Activated naive CD8-positive, alpha-beta T cell treated with anti-CD3 and anti-CD28 coated beads, Interleukin-2, amount 50 U/mL, for 16 hours (primary cell): ENCODE data around the gene DDX54.
A peak's percentile ranks its signal among the peaks of the same experiment; 100 is the strongest.

ENCODE experiments used
- DNase-seq: peaks from one replicate; pipeline ENCODE4 v3.0.0-alpha.2; 2020; ENCODE audit warnings: low read depth, low spot score

The DDX54 gene

GRCh38 chr12:113185180-113186032, at the start of gene DDX54, which contains the start of gene RITA1:
Gene DDX54 (minus strand): TSS chr12:113185478. CDS start chr12:113185451, 27 bp downstream.
Gene RITA1 (plus strand): TSS chr12:113185721. CDS start chr12:113186747, 1,026 bp downstream.
- DNase-seq = peak; percentile 61

- no peak for DNase-seq
Measured at GRCh38 chr12:113234483-113234882, 49.2 kb upstream of the DDX54 start.

GRCh38 chr12:113233967-113234366, 48.7 kb upstream of the DDX54 start:
- DNase-seq = no peak

DNA sequence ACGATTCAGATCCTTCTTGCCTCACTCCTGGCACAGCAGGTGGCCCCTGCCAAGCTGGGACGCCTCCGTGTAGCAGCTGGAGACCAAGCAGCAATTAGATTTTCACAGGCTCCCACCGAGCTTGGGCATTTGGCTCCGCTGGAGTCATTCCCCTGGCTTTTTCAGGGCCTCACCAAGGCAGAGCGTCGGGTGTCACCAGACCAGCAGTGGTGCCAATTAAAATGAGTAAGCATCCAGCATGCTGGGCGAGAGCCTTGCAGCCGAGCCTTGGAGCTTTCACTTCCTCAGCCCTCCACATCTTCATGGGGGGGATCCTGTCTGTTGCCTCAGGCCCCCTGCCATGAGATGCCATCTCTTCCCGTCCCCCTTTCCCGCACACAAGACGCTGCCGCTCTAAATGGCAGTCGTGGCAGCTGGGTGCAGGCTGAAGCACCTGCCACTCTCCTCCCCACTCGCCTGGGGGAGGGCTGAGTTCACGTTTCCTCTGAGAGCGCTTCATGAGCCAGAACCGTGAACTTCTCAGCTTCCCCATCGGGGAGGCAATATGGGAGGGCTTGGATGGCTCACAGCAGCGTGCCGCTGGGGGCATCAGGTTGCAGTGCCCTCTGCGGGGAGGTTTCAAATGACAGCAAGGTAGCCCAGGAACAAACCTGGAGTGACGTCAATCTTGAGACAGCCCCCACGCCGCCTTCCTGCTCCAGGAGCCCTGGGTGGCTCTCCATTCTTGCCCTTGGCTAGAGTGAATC, 47.7 kb upstream of the DDX54 start:
- DNase-seq = peak; percentile 21

- DNase-seq = no peak
Measured at GRCh38 chr12:113232089-113232839, 47.0 kb upstream of the DDX54 start.

- DNase-seq = no peak
Measured at GRCh38 chr12:113231235-113232088, 46.2 kb upstream of the DDX54 start.

GRCh38 chr12:113230315-113231234, 45.3 kb upstream of the DDX54 start:
- DNase-seq = no peak

GRCh38 chr12:113228394-113229028, 43.2 kb upstream of the DDX54 start:
- DNase-seq = no peak

DNA sequence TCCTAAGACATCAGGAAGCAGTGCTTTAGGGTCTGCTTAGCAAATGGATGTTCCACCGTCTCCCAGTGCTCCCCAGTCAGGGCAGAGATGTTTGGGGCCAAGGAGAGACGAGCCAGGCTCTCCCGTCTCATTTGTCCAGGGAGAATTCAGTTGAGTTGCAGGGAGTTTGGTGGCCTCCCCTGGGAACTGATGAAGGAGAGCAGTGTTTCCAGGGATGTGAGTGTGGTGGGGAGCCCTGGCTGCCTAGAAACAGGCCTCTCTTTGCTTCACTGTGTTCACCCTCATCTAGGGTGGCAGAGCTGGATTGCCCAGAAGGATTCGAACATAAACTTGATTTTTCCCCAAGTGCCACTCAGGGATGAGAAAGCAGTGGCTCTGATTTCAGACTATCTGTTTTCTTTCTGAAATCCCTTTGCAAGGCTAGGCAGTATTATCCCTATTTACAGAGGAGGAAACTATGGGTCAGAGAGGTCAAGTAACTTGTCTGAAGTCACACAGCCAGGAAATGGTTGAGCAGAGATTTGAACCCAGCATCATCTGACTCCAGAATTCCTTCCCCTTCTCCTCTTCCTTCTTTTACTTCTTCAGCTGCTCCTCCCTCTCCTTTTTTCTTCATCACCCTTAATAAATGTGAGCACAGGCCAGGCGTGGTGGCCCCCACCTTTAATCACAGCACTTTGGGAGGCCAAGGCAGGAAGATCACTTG, 42.6 kb upstream of the DDX54 start:
- no peak for DNase-seq

DNA sequence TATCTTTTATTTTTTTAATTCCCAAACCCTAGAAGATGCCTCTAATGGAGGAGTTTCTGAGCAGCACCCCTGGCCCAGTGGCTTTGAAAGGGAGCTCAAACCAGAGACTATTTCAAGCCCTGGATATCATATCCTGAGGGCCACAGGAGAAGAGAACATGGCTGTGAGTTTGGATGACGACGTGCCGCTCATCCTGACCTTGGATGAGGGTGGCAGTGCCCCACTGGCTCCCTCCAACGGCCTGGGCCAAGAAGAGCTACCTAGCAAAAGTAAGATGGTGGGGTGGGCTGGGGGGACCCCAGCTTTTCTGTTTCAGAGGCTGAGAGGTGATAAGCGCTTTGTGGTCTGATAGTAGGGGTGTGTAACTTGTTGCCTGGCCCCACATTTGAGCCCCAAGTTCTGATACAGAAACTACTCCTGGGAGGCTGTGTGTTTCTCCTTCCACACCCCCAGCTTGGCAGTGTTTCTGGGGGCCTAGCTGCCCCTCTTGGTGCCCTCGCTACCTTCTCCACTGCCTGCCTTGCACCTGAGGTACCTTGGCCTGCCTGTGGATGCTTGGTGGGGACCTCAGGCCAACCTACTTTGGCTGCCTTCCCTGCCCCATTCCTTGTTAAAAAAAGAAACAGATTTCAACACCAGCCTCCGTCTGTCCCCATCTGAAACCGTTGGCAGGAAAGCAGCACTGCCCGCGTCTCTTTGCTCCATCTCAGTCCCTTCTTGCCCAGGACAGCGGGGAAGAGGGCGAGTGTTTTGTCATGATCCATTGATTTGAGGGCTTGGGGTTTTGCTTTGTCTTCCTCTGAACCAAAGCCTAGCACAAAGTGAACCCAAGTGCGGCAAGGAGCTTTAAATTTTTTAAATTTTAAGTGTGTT, 41.7 kb upstream of the DDX54 start:
- no peak for DNase-seq

GRCh38 chr12:113224955-113225354, 39.7 kb upstream of the DDX54 start:
- no peak for DNase-seq

DNA sequence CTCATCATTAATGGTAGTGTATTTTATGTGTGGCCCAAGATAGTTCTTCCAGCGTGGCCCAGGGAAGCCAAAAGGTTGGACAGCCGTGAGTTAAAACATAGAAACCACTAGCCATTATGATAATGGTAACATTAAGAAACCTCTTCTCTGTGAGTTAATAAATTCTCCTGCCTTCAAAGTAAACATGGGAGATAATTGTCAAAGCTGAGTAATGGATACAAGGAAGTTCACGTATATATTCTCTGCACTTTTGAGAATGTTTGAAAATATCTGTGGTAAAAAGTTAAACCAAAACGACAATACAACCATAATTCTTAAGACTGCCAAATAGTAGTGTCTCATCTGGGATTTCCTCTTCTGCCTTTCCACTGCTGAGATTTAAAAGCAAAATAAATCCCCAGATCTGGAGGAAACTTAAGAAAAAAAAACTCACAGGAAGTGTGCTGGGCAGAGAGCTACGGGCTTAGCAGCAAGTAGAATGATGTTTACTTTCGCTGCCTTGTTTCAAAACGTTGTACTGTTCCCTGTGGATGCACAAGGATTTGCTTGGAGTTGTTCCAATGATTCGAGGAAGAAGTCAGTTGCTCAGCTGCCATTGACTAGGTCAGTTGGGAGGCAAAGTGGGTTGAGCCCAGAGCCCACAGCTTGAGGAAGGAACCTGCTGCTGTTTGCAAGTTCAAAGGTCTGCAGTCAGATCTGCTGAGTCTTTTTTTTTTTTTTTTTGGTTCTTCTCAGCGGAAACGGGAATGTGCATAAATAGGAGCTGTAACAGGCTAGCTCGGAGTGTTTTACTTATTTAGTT, 37.7 kb upstream of the DDX54 start:
- DNase-seq = no peak

DNA sequence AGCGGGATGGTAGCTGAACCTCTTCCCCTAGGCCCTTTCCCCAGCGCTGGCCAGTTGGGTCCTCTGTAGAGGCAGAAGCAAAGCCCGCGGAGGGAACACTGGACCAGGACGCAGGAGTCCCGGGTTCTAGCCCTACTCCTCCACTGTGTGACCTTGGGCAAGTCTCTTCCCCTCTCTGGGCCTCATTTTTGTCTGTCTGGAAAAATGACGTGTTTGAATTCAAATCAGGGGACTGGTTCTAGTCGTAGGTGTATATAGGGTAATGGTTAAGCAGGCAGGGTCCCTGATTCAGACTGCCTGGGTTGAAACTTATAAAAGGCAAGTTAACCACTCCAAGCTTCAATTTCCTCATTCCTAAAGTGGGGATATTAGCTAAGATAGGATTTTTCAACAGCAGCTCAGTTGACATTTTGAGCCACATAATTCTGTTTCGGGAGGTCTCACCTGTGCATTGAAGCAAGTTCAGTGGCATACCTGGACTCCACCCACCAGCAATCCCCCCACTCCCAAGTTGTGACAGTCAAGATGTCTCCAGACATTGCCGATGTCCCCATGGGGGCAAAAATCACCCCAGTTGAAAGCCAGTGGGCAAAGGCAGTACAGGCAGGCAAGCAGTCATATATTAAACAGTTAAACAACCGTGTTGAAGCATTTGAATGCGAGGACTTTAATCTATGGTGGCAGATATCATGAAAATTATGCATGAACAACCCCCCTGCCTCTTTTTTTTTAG, 36.9 kb upstream of the DDX54 start:
- DNase-seq = no peak

GRCh38 chr12:113221181-113221996, 36.1 kb upstream of the DDX54 start, which contains the start of gene TPCN1:
Gene TPCN1 (plus strand): TSS chr12:113221464. CDS start chr12:113226853, 5,389 bp downstream.
- DNase-seq = peak; percentile 98

DNA sequence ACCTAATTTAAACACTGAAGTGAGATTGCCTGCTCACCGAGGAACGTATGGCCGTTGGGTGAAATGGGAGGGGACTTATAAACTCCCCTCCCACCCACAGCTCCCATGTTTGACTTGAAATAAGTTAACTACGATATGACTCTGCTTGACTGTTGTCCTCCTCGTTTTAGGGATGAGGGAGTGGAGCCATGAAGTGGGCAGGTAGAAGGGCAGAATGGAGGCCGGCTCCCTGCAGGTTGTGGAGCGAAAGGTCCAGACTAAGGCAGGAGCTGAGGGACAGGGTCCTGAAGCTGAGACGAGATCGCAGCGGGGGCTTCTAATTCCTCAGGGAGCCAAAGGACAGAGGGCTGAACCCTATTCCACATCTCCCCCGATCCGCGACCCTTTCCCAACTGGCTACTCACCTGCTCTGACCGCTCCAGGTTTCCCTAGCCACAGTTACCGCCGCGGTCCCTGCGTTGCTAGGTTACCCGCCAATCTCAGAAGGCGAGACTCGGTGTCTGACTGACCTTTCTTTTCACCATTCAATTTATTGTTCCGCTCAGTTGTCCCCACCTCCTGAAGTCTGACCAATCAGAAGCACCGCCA, 35.4 kb upstream of the DDX54 start:
- DNase-seq = no peak
